HPDE6-E6E7 (cell line): ENCODE measurements around the gene SLC18A2.
"Not testable (repeated sequence)": the region's sequence is repeated elsewhere in the genome, so short reads cannot be mapped to it uniquely, and the experiment has no call there.

ENCODE experiments used
- DNase-seq: peaks from one replicate; pipeline ENCODE4 v3.0.0; 2011; ENCODE audit warnings: missing footprints; ENCODE audit errors: extremely low spot score

Gene SLC18A2

GRCh38 chr10:117240621-117241529 lies at the start of gene SLC18A2:
Gene SLC18A2, plus strand, starts transcription at chr10:117241114. Its CDS starts 580 bp downstream, at chr10:117241694.
- DNase-seq, result no peak

GRCh38 chr10:117197189-117197588 lies 43.7 kb upstream of the SLC18A2 start, which contains the start of gene KCNK18:
Gene KCNK18, plus strand, starts transcription at chr10:117197489. Its CDS starts 0 bp downstream, at chr10:117197489.
- no peak for DNase-seq

- no peak for DNase-seq
Measured at GRCh38 chr10:117198088-117198487, 42.8 kb upstream of the SLC18A2 start.

- DNase-seq, result no peak
Measured at GRCh38 chr10:117201826-117202225, 39.1 kb upstream of the SLC18A2 start.

- no peak for DNase-seq
Measured at GRCh38 chr10:117204316-117204715, 36.6 kb upstream of the SLC18A2 start.

DNA sequence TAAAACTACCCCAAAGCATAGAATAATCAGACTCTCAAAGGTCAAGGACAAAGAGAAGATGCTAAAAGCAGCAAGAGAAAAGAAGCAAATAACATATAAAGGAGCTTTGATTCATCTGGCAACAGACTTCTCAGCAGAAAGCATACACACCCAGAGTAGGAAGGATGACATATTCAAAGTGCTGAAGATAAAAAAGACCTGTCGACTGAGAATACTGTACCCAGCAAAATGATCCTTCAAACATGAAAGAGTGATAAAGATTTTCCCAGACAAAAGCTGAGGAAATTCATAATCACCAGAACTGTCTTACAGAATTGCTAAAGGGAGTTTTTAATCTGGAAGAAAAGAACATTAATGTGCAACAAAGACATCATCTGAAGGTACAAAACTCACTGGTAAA lies 28.7 kb upstream of the SLC18A2 start:
- no peak for DNase-seq

DNA sequence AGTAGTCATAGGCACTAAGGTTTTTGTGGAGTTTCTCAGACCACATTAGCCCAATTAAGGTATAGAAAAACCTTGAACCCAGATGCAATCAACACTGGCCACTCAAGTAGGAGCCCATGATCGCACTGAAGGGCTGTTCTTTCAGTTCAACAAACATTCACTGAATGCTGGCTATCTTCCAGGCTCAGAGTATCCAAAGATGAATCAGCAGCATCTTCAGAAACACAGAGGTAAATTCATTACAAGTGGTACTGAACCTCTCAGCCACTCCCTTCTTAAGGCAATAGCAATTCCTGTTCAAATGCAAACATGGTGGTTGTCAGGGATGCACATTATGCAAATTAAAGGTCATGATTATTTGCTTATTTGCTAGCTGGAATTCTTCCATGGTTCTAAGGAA lies 26.5 kb upstream of the SLC18A2 start:
- DNase-seq, result no peak

GRCh38 chr10:117215079-117215478 lies 25.8 kb upstream of the SLC18A2 start:
- no peak for DNase-seq

- no peak for DNase-seq
Measured at GRCh38 chr10:117216028-117216427, 24.9 kb upstream of the SLC18A2 start.

GRCh38 chr10:117216611-117217195 lies 24.2 kb upstream of the SLC18A2 start:
- peak; percentile 66 for DNase-seq

GRCh38 chr10:117217196-117217761 lies 23.6 kb upstream of the SLC18A2 start:
- DNase-seq, result no peak

DNA sequence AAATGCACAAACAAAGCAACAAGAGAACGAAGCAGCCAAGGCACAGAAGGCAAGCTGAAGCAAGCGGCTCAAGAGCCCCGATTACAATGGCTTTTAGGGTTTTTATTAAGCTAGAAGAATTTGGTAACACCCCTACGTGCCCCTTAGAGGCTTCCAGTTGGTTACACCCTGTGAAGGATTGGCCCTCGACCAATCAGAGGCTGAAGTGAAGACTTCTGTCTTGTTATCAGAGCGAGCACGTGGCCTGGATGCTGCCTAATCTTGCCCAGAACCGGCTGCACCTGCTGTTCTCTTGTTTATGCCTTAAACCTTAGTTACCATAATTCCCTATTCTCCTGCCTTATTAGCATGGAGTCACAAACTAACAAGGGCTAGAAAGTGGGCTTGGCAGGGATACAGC lies 22.3 kb upstream of the SLC18A2 start:
- DNase-seq, result no peak

GRCh38 chr10:117221156-117221711 lies 19.7 kb upstream of the SLC18A2 start:
- DNase-seq, result peak; percentile 49

DNA sequence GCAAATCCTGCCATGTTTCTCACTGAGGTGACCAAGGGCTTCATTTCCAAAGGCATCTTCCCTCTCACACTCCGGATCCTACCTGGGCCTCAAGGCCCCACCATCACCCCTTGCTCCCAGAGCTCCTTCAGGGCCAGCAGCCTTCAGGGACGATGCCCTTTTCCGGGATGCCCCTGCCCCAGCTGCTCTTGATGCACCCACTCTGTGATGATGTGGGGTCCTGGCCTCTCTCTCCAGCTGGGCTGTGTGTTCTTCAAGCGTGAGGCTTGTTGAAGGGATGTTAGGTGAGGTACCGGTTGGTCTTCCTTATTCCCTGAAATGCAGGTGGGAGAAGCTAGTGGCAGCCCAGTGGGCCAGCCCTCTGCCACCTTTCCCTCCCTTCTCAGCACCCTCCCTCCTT lies 18.4 kb upstream of the SLC18A2 start:
- DNase-seq, result no peak

- DNase-seq, result no peak
Measured at GRCh38 chr10:117222976-117223692, 17.8 kb upstream of the SLC18A2 start.

DNA sequence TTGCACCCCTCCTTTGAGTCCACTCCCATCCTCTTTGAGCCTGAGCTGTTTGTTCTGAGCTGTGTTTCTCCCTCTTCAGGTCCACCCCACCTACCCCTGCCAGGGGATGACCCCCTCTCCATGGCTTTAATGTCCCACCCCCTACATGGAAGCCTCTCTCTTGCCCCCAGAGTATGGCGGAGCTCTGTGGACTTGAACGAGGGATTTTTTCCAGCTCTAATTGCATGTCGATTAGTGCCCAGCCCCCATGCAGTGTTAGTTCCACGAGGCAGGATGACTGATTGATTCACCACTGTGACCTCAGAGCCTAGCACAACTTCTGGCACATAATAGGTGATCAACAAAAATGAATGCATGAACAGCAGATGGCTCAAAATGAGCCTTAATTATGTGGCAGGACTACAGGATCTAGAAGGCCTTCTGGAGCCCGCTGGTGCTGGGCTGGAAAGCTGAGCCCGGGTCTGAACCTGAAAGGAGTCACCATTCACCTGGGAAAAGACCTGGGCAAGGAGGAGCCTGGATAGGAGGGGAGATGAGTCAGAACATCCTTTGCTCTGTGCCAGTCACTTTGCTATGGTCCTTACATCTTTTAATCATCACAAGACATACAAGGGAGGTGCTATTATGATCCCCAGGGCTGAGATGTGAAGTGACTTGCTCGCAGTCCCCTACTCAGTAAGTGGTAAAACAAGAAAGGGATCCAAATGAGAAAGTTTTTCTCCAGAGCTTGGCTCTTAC lies 17.1 kb upstream of the SLC18A2 start:
- no peak for DNase-seq

- DNase-seq, result no peak
Measured at GRCh38 chr10:117224881-117225280, 16.0 kb upstream of the SLC18A2 start.

- no peak for DNase-seq
Measured at GRCh38 chr10:117226813-117227451, 14.0 kb upstream of the SLC18A2 start.

DNA sequence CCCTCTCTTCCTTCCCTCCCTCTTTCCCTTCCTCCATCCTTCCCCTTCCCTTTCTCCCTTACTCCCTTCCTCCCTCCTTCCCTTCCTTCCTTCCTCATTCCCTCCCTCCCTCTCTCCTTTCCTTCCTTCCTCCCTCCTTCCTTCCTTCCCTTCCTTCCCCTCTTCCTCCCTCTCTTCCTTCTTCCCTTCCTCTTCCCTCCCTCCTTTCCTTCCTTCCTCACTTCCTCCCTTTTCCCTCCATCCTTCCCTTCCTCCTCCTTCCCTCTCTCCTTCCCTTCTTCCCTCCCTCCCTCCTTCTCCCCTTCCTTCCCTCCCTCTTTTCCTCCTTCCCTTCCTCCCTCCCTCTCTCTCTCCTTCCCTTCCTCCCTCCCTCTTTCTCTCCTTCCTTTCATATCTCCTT lies 12.7 kb upstream of the SLC18A2 start:
- no peak for DNase-seq

DNA sequence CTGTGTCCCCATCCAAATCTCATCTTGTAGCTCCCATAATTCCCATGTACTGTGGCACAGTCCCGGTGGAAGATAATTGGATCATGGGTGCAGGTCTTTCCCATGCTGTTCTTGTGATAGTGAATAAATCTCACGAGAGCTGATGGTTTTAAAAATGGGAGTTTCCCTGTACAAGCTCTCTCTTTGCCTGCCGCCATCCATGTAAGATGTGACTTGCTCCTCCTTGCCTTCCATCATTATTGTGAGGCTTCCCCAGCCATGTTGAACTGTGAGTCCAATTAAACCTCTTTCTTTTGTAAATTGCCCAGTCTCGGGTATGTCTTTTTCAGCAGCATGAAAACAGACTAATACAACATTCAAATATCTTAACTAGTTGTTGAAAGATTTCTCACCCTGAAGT lies 10.8 kb upstream of the SLC18A2 start:
- DNase-seq, result not testable (repeated sequence)
